HepG2 (cell line): ENCODE results near the gene RMND5A. TPM values are rescaled to one million over a fixed set of nuclear protein-coding genes. Genes with fewer than 3 reads are reported as not detected.

ENCODE experiments used
- CCAR2 ChIP-seq: fragments of 200-400 bp; formaldehyde crosslinking; optimal IDR thresholded peaks from 2 replicates; pipeline ENCODE3; 2018; ENCODE audit warnings: low read depth, mild to moderate bottlenecking, low read length, moderate library complexity
- FLYWCH1 ChIP-seq: sonication (generic); formaldehyde crosslinking; IDR thresholded peaks from 2 replicates; pipeline ENCODE4 v1.8.1; 2023; ENCODE audit warnings: mild to moderate bottlenecking, missing genetic modification reagents
- FOXK2 ChIP-seq: fragments of 450-650 bp; IDR thresholded peaks from 2 replicates; pipeline ENCODE4 v1.6.1; 2016
- FOXO1 ChIP-seq: sonication (generic); formaldehyde crosslinking; IDR thresholded peaks from 2 replicates; pipeline ENCODE4 v1.4.0; 2020; ENCODE audit warnings: missing genetic modification reagents
- MIER3 ChIP-seq: IDR thresholded peaks from 2 replicates; pipeline ENCODE4 v1.6.1; 2016; ENCODE audit warnings: missing compliant biosample characterization, borderline replicate concordance
- MZF1 ChIP-seq: sonication (generic); formaldehyde crosslinking; IDR thresholded peaks from 2 replicates; pipeline ENCODE4 v1.8.1; 2023; ENCODE audit warnings: mild to moderate bottlenecking, missing genetic modification reagents, borderline replicate concordance
- NPAS2 ChIP-seq: sonication (generic); formaldehyde crosslinking; IDR thresholded peaks from 2 replicates; pipeline ENCODE4 v1.8.0; 2022; ENCODE audit warnings: mild to moderate bottlenecking, missing genetic modification reagents, borderline replicate concordance
- PCBP1 ChIP-seq: fragments of 200-400 bp; formaldehyde crosslinking; IDR thresholded peaks from 2 replicates; pipeline ENCODE4 v1.6.1; 2017; ENCODE audit warnings: mild to moderate bottlenecking, low read depth, low read length, borderline replicate concordance
- RBAK ChIP-seq: sonication (generic); formaldehyde crosslinking; IDR thresholded peaks from 2 replicates; pipeline ENCODE4 v1.5.1; 2020; ENCODE audit warnings: mild to moderate bottlenecking, missing genetic modification reagents
- RBM39 ChIP-seq: fragments of 200-400 bp; formaldehyde crosslinking; IDR thresholded peaks from one replicate; pipeline ENCODE4 v1.6.1; 2018; ENCODE audit warnings: antibody characterized with exemption, mild to moderate bottlenecking, low read depth, low read length; ENCODE audit not compliant: poor library complexity, severe bottlenecking
- TCF12 ChIP-seq, 2 experiments: fragments of 450-650 bp in 1 of 2; sonication (generic) in 1 of 2; formaldehyde crosslinking in 1 of 2; IDR thresholded peaks; 2 replicates each; pipeline versions ENCODE4 v1.6.1 to v1.8.0; 2017 to 2022; ENCODE audit warnings: antibody characterized with exemption in 1 of 2, mild to moderate bottlenecking in 1 of 2, missing genetic modification reagents in 1 of 2, moderate library complexity in 1 of 2
- ZBTB38 ChIP-seq: sonication (generic); formaldehyde crosslinking; IDR thresholded peaks from 2 replicates; pipeline ENCODE4 v1.5.1; 2020; ENCODE audit warnings: mild to moderate bottlenecking, missing genetic modification reagents
- ZKSCAN1 ChIP-seq: fragments of 150-350 bp; IDR thresholded peaks from 2 replicates; pipeline ENCODE4 v1.6.1; 2014; ENCODE audit warnings: low read length
- ZMAT3 ChIP-seq: sonication (generic); formaldehyde crosslinking; conservative IDR thresholded peaks from 2 replicates; pipeline ENCODE4 v1.7.0; 2021; ENCODE audit warnings: missing genetic modification reagents
- ZNF225 ChIP-seq: sonication (generic); formaldehyde crosslinking; IDR thresholded peaks from 2 replicates; pipeline ENCODE4 v1.4.0; 2020; ENCODE audit warnings: mild to moderate bottlenecking, missing genetic modification reagents
- ZNF235 ChIP-seq: sonication (generic); formaldehyde crosslinking; IDR thresholded peaks from 2 replicates; pipeline ENCODE4 v1.8.1; 2023; ENCODE audit warnings: mild to moderate bottlenecking, missing genetic modification reagents, borderline replicate concordance
- ZNF256 ChIP-seq: sonication (generic); formaldehyde crosslinking; conservative IDR thresholded peaks from 2 replicates; pipeline ENCODE4 v1.4.0; 2020; ENCODE audit warnings: missing genetic modification reagents
- ZNF292 ChIP-seq: sonication (generic); formaldehyde crosslinking; IDR thresholded peaks from 2 replicates; pipeline ENCODE4 v1.8.1; 2022; ENCODE audit warnings: mild to moderate bottlenecking, low read depth, missing genetic modification reagents, borderline replicate concordance
- ZNF782 ChIP-seq: sonication (generic); formaldehyde crosslinking; IDR thresholded peaks from 2 replicates; pipeline ENCODE4 v1.4.0; 2020; ENCODE audit warnings: missing genetic modification reagents, mild to moderate bottlenecking, borderline replicate concordance
- polyA plus RNA-seq, 8 experiments: library from polyadenylated mRNA; depleted of rRNA in 3 of 8; stranded (reverse) in 7 of 8; unstranded in 1 of 8; fragments of >200 nt; fragmentation: Illumina TruSeq in 4 of 8; extraction: Trizol in 4 of 8; gene quantifications; 2 replicates each; pipeline versions ENCODE4 v1.2.1 to v1.2.3, GENCODE V29; 2011 to 2016; ENCODE audit warnings: low read depth in 4 of 8, missing spikeins in 1 of 8, mixed read lengths in 1 of 8; ENCODE audit not compliant: insufficient read depth in 1 of 8
- total RNA-seq, 5 experiments: library from RNA; depleted of rRNA; stranded (reverse); fragments of >200 nt; fragmentation: Illumina TruSeq; extraction: Trizol; gene quantifications; 2 replicates each; pipeline ENCODE4 v1.2.3, GENCODE V29; 2016; ENCODE audit warnings: low read depth in 1 of 5
- TF ChIP-seq, protein P1 (sequence below): sonication (generic); formaldehyde crosslinking; IDR thresholded peaks from 2 replicates; pipeline ENCODE4 v1.4.0; 2020; ENCODE audit warnings: missing genetic modification reagents, borderline replicate concordance
- TF ChIP-seq, protein P2 (sequence below): sonication (generic); formaldehyde crosslinking; IDR thresholded peaks from 2 replicates; pipeline ENCODE4 v1.5.1; 2020; ENCODE audit warnings: missing genetic modification reagents, mild to moderate bottlenecking, borderline replicate concordance
- TF ChIP-seq, protein P3 (sequence below): sonication (generic); formaldehyde crosslinking; IDR thresholded peaks from 2 replicates; pipeline ENCODE4 v1.5.1; 2020; ENCODE audit warnings: missing genetic modification reagents, mild to moderate bottlenecking, borderline replicate concordance

The RMND5A gene
- total and polyA plus RNA-seq, 2 of the 13 experiments (the other 11 are each of a cell fraction or from before 2014, with no cell fraction given) = 31.0 to 66.4 TPM

DNA sequence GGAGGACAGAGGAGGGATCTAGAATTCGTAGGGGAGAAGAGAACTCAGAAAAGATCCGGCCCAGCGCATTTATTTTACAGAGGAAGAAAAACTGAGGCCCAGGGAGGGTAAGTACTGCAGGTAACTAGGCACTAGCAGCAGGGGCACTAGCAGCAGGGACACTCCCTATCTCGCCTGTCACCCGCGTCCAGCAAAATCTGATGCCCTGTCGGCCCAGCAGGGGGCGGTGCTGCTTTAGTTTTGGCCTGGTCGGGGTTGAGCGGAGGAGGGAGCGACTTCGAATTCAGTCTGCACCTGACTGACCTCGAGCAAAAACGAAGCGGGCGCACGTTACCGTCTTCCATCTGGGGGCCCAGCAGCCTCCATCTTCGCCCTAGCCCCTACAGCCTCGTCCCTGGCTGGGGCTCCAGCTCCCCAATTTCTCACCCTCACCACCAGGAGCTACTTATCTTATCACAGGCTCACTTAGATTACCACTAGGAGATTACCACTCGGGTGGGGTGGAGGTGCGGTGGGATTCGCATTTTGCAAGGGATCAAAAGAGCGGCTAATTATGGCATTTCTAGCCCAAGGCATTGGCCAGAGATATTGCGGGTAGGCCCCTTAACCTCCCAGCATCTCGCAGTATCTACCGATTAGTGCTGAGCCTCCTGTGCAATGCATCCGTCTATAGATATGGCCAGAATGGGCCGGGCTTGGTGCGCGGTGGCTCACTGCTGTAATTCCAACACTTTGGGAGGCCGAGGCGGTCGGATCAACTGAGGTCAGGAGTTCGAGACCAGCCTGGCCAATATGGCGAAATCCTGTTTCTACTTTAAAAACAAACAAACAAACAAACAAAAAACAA, 88.4 kb downstream of the RMND5A start (continued):
- TF ChIP-seq ZBTB38 (CRISPR knock-in tag) (no peak), MZF1 (CRISPR knock-in tag) (0 out of 2 replicates have a peak, but pooled peaks have one; percentile 64), FOXK2 (no peak), ZMAT3 (CRISPR knock-in tag) (no peak), FOXO1 (CRISPR knock-in tag) (0 out of 2 replicates have a peak, but pooled peaks have one; percentile 54), CCAR2 (no peak), ZNF225 (CRISPR knock-in tag) (peak; percentile 59; the same call in 1 of the 2 replicates), ZNF256 (CRISPR knock-in tag) (0 out of 2 replicates have a peak, but pooled peaks have one; percentile 61), FLYWCH1 (no peak), PCBP1 (no peak), ZNF782 (peak; percentile 65; the same call in 1 of the 2 replicates), ZKSCAN1 (no peak), MIER3 (CRISPR knock-in tag) (peak; percentile 57; the same call in 1 of the 2 replicates), RBM39 (no peak), NPAS2 (CRISPR knock-in tag) (no peak), RBAK (CRISPR knock-in tag) (no peak), ZNF235 (no peak), ZNF292 (CRISPR knock-in tag) (no peak), TCF12 (IDR thresholded peaks at IDR 0.05) (no peak), TCF12 (CRISPR knock-in tag; IDR thresholded peaks at IDR 0.05) (0 out of 2 replicates have a peak, but pooled peaks have one; percentile 20)
- TF ChIP-seq, protein P1, sequence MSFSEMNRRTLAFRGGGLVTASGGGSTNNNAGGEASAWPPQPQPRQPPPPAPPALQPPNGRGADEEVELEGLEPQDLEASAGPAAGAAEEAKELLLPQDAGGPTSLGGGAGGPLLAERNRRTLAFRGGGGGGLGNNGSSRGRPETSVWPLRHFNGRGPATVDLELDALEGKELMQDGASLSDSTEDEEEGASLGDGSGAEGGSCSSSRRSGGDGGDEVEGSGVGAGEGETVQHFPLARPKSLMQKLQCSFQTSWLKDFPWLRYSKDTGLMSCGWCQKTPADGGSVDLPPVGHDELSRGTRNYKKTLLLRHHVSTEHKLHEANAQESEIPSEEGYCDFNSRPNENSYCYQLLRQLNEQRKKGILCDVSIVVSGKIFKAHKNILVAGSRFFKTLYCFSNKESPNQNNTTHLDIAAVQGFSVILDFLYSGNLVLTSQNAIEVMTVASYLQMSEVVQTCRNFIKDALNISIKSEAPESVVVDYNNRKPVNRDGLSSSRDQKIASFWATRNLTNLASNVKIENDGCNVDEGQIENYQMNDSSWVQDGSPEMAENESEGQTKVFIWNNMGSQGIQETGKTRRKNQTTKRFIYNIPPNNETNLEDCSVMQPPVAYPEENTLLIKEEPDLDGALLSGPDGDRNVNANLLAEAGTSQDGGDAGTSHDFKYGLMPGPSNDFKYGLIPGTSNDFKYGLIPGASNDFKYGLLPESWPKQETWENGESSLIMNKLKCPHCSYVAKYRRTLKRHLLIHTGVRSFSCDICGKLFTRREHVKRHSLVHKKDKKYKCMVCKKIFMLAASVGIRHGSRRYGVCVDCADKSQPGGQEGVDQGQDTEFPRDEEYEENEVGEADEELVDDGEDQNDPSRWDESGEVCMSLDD (CRISPR knock-in tag) = no peak
- TF ChIP-seq, protein P2, sequence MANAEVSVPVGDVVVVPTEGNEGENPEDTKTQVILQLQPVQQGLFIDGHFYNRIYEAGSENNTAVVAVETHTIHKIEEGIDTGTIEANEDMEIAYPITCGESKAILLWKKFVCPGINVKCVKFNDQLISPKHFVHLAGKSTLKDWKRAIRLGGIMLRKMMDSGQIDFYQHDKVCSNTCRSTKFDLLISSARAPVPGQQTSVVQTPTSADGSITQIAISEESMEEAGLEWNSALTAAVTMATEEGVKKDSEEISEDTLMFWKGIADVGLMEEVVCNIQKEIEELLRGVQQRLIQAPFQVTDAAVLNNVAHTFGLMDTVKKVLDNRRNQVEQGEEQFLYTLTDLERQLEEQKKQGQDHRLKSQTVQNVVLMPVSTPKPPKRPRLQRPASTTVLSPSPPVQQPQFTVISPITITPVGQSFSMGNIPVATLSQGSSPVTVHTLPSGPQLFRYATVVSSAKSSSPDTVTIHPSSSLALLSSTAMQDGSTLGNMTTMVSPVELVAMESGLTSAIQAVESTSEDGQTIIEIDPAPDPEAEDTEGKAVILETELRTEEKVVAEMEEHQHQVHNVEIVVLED = no peak
- TF ChIP-seq, protein P3, sequence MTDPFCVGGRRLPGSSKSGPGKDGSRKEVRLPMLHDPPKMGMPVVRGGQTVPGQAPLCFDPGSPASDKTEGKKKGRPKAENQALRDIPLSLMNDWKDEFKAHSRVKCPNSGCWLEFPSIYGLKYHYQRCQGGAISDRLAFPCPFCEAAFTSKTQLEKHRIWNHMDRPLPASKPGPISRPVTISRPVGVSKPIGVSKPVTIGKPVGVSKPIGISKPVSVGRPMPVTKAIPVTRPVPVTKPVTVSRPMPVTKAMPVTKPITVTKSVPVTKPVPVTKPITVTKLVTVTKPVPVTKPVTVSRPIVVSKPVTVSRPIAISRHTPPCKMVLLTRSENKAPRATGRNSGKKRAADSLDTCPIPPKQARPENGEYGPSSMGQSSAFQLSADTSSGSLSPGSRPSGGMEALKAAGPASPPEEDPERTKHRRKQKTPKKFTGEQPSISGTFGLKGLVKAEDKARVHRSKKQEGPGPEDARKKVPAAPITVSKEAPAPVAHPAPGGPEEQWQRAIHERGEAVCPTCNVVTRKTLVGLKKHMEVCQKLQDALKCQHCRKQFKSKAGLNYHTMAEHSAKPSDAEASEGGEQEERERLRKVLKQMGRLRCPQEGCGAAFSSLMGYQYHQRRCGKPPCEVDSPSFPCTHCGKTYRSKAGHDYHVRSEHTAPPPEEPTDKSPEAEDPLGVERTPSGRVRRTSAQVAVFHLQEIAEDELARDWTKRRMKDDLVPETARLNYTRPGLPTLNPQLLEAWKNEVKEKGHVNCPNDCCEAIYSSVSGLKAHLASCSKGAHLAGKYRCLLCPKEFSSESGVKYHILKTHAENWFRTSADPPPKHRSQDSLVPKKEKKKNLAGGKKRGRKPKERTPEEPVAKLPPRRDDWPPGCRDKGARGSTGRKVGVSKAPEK = no peak; the same call in 1 of the 2 replicates
